ENCODE data around the gene IQSEC1. TPM values are rescaled to one million over a fixed set of nuclear protein-coding genes. Genes with fewer than 3 reads are reported as not detected.

IQSEC1 gene
- total and polyA plus RNA-seq, 2 experiments from 2014 or later = 8.0 to 51.9 TPM

DNA sequence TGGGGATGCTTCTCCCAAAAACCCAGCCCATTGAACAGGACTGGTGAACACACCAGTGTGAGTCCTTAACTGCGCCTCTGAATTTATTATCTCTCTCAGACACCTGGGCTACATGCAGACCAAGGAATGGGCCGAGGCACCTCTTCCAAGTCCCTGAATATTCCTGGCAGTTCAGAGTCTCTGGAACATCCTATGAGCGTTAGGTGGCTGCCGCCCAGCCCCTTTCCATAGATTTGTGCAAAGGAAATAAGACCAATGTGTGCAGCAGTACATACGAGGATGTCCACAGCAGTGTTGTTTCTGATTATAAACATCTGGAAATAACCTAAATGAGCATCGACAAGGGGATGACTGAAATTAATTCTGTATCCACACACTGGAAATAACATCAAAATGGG, 127.0 kb downstream of the IQSEC1 start (continued):
- TF ChIP-seq, protein P1, sequence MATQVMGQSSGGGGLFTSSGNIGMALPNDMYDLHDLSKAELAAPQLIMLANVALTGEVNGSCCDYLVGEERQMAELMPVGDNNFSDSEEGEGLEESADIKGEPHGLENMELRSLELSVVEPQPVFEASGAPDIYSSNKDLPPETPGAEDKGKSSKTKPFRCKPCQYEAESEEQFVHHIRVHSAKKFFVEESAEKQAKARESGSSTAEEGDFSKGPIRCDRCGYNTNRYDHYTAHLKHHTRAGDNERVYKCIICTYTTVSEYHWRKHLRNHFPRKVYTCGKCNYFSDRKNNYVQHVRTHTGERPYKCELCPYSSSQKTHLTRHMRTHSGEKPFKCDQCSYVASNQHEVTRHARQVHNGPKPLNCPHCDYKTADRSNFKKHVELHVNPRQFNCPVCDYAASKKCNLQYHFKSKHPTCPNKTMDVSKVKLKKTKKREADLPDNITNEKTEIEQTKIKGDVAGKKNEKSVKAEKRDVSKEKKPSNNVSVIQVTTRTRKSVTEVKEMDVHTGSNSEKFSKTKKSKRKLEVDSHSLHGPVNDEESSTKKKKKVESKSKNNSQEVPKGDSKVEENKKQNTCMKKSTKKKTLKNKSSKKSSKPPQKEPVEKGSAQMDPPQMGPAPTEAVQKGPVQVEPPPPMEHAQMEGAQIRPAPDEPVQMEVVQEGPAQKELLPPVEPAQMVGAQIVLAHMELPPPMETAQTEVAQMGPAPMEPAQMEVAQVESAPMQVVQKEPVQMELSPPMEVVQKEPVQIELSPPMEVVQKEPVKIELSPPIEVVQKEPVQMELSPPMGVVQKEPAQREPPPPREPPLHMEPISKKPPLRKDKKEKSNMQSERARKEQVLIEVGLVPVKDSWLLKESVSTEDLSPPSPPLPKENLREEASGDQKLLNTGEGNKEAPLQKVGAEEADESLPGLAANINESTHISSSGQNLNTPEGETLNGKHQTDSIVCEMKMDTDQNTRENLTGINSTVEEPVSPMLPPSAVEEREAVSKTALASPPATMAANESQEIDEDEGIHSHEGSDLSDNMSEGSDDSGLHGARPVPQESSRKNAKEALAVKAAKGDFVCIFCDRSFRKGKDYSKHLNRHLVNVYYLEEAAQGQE (IDR thresholded peaks at IDR 0.05; ENCODE audit: unreplicated experiment) = no peak
- TF ChIP-seq ZNF331 (CRISPR knock-in tag; IDR thresholded peaks at IDR 0.05; ENCODE audit: low read depth) (no peak), POLR2AphosphoS5 (IDR thresholded peaks at IDR 0.05; ENCODE audit: low read depth) (no peak)

DNA sequence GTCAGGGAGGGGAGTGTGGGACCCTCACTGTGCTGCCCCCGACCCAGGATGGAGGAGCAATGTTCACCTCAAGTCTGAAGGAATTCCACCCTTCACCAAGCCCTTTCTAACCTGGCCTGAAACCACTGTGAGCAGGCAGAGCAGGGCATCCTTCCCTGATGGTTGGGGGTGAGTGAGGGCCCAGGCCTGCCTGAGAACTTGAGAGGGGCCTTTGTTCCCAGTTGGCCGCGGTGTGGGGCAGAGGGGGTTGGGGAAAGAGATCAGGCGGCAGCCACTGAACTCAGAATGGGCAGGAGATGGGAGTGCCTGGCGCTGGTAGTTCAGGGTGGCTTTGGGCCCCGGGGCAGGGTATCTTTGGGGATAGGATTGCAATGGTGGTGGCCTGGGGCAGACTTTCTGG, 128.4 kb downstream of the IQSEC1 start:
- H3K27ac Mint-ChIP-seq = peak overlapping the region; percentile 69; the same call in 1 of the 2 replicates
- H3K27me3 Mint-ChIP-seq (ENCODE audit: insufficient read depth, low read depth, poor library complexity) = peaks cover 3% of the 10 kb centered on the region
- Histone ChIP-seq H3F3A (replicated peaks; ENCODE audit: low read depth) (no peaks in the 10 kb centered on the region), H4K20me1 (replicated peaks; ENCODE audit: insufficient read depth) (0 out of 2 replicates have a peak, but pooled peaks cover 13% of the 10 kb centered on the region), H3K4me2 (no peak overlapping the region), H3K9me2 (ENCODE audit: insufficient read depth) (no peaks in the 10 kb centered on the region), H3K27me3 (ENCODE audit: insufficient read depth) (no peaks in the 10 kb centered on the region), H3K4me1 (ENCODE audit: insufficient read depth) (0 out of 2 replicates have a peak, but pooled peaks cover 3% of the 10 kb centered on the region), H3K4me3 (no peak overlapping the region), H3K36me3 (ENCODE audit: insufficient read depth) (no peaks in the 10 kb centered on the region), H3K79me2 (replicated peaks; ENCODE audit: insufficient read depth) (peaks cover 9% of the 10 kb centered on the region), H2AFZ (no peak overlapping the region), H3K27ac (ENCODE audit: low read depth) (no peak overlapping the region)
- H3K4me1 Mint-ChIP-seq = peaks cover 18% of the 10 kb centered on the region
- H3K36me3 Mint-ChIP-seq (ENCODE audit: low read depth) = no peaks in the 10 kb centered on the region
- DNase-seq (ENCODE audit: low spot score) (peak; percentile 32), ATAC-seq (peak; percentile 67)
- no peaks in the 10 kb centered on the region for H3K9me3 Mint-ChIP-seq
- H3K4me3 Mint-ChIP-seq = no peak overlapping the region
- TF ChIP-seq, protein P2, sequence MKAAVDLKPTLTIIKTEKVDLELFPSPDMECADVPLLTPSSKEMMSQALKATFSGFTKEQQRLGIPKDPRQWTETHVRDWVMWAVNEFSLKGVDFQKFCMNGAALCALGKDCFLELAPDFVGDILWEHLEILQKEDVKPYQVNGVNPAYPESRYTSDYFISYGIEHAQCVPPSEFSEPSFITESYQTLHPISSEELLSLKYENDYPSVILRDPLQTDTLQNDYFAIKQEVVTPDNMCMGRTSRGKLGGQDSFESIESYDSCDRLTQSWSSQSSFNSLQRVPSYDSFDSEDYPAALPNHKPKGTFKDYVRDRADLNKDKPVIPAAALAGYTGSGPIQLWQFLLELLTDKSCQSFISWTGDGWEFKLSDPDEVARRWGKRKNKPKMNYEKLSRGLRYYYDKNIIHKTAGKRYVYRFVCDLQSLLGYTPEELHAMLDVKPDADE (IDR thresholded peaks at IDR 0.05) = no peak
- TF ChIP-seq EZH2 (IDR thresholded peaks at IDR 0.05; ENCODE audit: low read depth, unreplicated experiment) = no peak
- no peak for TF ChIP-seq EZH2phosphoT487 (IDR thresholded peaks at IDR 0.05; ENCODE audit: unreplicated experiment)
- no peak for TF ChIP-seq NANOG (IDR thresholded peaks at IDR 0.05; ENCODE audit: borderline replicate concordance)
- TF ChIP-seq ZNF114 (CRISPR knock-in tag; IDR thresholded peaks at IDR 0.05) = no peak
- TF ChIP-seq STAT1 (IDR thresholded peaks at IDR 0.05; ENCODE audit: unreplicated experiment) = no peak
- TF ChIP-seq, protein P3, sequence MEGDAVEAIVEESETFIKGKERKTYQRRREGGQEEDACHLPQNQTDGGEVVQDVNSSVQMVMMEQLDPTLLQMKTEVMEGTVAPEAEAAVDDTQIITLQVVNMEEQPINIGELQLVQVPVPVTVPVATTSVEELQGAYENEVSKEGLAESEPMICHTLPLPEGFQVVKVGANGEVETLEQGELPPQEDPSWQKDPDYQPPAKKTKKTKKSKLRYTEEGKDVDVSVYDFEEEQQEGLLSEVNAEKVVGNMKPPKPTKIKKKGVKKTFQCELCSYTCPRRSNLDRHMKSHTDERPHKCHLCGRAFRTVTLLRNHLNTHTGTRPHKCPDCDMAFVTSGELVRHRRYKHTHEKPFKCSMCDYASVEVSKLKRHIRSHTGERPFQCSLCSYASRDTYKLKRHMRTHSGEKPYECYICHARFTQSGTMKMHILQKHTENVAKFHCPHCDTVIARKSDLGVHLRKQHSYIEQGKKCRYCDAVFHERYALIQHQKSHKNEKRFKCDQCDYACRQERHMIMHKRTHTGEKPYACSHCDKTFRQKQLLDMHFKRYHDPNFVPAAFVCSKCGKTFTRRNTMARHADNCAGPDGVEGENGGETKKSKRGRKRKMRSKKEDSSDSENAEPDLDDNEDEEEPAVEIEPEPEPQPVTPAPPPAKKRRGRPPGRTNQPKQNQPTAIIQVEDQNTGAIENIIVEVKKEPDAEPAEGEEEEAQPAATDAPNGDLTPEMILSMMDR (conservative IDR thresholded peaks at IDR 0.05; ENCODE audit: low read depth in 2 of 2) = no peak
- TF ChIP-seq POLR2AphosphoS5 (IDR thresholded peaks at IDR 0.05; ENCODE audit: low read depth) = no peak
- TF ChIP-seq, protein P1 (IDR thresholded peaks at IDR 0.05; ENCODE audit: unreplicated experiment) = no peak
- no peak for TF ChIP-seq ZNF331 (CRISPR knock-in tag; IDR thresholded peaks at IDR 0.05; ENCODE audit: low read depth)
- no peak for TF ChIP-seq CREB1 (CRISPR knock-in tag; IDR thresholded peaks at IDR 0.05; ENCODE audit: low read depth)
